Measurements from ENCODE around the gene RAD51B. TPM values are rescaled to one million over a fixed set of nuclear protein-coding genes. Genes with fewer than 3 reads are reported as not detected.

Gene RAD51B
- total and polyA plus RNA-seq, 2 experiments from 2014 or later = 10.1 to 18.0 TPM

DNA sequence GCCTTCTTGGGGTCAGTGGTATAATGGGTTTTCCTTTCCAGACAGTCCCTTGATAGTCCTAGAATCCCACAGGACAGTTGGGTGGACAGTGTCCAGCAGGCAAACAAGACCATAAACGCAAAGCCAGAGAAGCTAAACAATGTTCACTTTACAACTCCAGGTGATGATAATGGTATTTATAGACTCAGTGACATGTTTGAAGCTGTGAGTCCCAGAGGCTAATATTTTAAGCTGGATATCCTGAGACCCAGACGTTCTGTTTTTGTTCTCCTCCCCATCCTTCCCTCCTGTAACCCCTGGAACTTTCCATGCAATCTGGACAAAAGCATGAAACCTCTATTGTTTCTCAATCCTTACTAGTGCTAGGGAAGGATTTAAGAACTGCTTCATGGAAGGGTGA lies 852.3 kb downstream of the RAD51B start:
- Histone ChIP-seq H3K4me2 (no peak overlapping the region), H3K79me2 (no peaks in the 10 kb centered on the region), H4K20me1 (ENCODE audit: insufficient read depth, poor library complexity, severe bottlenecking) (no peaks in the 10 kb centered on the region), H3K27me3 (no peaks in the 10 kb centered on the region), H3K27ac (peak overlapping the region; percentile 70), H3K36me3 (replicated peaks; ENCODE audit: insufficient read depth, low read depth) (no peaks in the 10 kb centered on the region), H2AFZ (no peak overlapping the region), H3K4me1 (ENCODE audit: insufficient read depth) (peaks cover 55% of the 10 kb centered on the region), H3K9me3 (ENCODE audit: low read depth) (no peaks in the 10 kb centered on the region), H3K4me3 (no peak overlapping the region), H3K9me2 (replicated peaks; ENCODE audit: insufficient read depth) (no peaks in the 10 kb centered on the region)
- no peak for TF ChIP-seq EZH2phosphoT487 (IDR thresholded peaks at IDR 0.05; ENCODE audit: low read depth, severe bottlenecking, unreplicated experiment)
- TF ChIP-seq, protein P1, sequence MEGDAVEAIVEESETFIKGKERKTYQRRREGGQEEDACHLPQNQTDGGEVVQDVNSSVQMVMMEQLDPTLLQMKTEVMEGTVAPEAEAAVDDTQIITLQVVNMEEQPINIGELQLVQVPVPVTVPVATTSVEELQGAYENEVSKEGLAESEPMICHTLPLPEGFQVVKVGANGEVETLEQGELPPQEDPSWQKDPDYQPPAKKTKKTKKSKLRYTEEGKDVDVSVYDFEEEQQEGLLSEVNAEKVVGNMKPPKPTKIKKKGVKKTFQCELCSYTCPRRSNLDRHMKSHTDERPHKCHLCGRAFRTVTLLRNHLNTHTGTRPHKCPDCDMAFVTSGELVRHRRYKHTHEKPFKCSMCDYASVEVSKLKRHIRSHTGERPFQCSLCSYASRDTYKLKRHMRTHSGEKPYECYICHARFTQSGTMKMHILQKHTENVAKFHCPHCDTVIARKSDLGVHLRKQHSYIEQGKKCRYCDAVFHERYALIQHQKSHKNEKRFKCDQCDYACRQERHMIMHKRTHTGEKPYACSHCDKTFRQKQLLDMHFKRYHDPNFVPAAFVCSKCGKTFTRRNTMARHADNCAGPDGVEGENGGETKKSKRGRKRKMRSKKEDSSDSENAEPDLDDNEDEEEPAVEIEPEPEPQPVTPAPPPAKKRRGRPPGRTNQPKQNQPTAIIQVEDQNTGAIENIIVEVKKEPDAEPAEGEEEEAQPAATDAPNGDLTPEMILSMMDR (IDR thresholded peaks at IDR 0.05; ENCODE audit: poor library complexity) = no peak
- TF ChIP-seq EZH2 (IDR thresholded peaks at IDR 0.05; ENCODE audit: borderline replicate concordance) = no peak
- no peak for DNase-seq (ENCODE audit: low spot score)
- 14% methylated on average over 2 of the region's 2 CpGs for WGBS (ENCODE audit: low lambda C conversion rate, missing lambda C conversion rate)

DNA sequence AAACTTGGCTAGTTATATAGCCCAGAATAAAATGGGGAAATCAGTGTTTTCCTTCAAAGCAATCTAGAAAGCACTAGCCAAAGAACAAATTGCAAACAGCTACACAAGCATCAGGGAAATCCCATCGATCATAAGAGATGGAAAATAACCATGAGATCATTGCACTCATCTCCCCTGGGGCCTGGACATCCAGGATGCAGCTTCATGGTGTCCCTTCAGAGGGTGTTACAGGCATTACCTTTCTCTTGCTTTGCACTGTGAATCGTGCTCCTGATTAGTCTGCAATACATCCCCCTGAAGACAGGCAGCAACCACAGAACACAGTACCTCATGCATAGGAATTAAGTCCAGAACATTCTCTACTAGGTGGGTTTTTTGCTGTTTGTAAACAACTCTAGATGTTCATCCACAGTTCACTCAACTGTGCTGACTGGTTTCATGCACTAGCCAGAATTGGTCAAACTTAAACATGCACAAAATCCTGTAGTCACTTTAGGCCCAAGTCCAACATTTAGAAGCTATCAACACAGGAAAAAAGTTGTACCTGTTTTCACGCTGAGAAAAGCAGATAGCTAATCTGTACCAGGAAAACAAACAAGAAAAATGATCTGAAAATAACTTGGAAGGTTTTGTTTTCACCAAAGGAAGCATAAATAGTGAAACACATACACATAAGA lies 853.2 kb downstream of the RAD51B start:
- no peak for TF ChIP-seq EZH2phosphoT487 (IDR thresholded peaks at IDR 0.05; ENCODE audit: low read depth, severe bottlenecking, unreplicated experiment)
- TF ChIP-seq EZH2 (IDR thresholded peaks at IDR 0.05; ENCODE audit: borderline replicate concordance) = no peak
- TF ChIP-seq, protein P1 (IDR thresholded peaks at IDR 0.05; ENCODE audit: poor library complexity) = no peak
- no peaks in the 10 kb centered on the region for H3K9me2 ChIP-seq (replicated peaks; ENCODE audit: insufficient read depth)
- H3K27me3 ChIP-seq = no peaks in the 10 kb centered on the region
- no peak overlapping the region for H2AFZ ChIP-seq
- H3K4me3 ChIP-seq = no peak overlapping the region
- no peaks in the 10 kb centered on the region for H3K36me3 ChIP-seq (replicated peaks; ENCODE audit: insufficient read depth, low read depth)
- no peaks in the 10 kb centered on the region for H4K20me1 ChIP-seq (ENCODE audit: insufficient read depth, poor library complexity, severe bottlenecking)
- WGBS (ENCODE audit: low lambda C conversion rate, missing lambda C conversion rate) = 67% methylated on average over 3 of the region's 3 CpGs
- peaks cover 48% of the 10 kb centered on the region for H3K4me1 ChIP-seq (ENCODE audit: insufficient read depth)
- H3K4me2 ChIP-seq = no peak overlapping the region
- no peaks in the 10 kb centered on the region for H3K79me2 ChIP-seq
- peak overlapping the region; percentile 70 for H3K27ac ChIP-seq
- DNase-seq (ENCODE audit: low spot score) = no peak
- no peaks in the 10 kb centered on the region for H3K9me3 ChIP-seq (ENCODE audit: low read depth)

DNA sequence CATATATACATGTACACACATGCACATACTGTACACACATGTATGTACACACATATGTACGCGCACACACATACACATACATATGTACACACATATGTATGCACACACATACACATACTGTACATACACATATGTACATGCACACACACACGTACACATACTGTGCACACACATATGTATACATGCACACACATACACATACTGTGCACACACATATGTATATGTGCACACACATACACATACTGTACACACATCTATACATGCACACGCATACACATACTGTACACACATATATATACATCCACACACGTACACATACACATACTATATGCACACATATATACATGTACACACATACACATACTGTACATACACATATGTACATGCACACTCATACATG lies 853.9 kb downstream of the RAD51B start:
- Histone ChIP-seq H3K4me1 (ENCODE audit: insufficient read depth) (peaks cover 42% of the 10 kb centered on the region), H3K4me3 (no peak overlapping the region), H3K9me3 (ENCODE audit: low read depth) (no peaks in the 10 kb centered on the region), H3K4me2 (no peak overlapping the region), H3K36me3 (replicated peaks; ENCODE audit: insufficient read depth, low read depth) (no peaks in the 10 kb centered on the region), H3K9me2 (replicated peaks; ENCODE audit: insufficient read depth) (no peaks in the 10 kb centered on the region), H4K20me1 (ENCODE audit: insufficient read depth, poor library complexity, severe bottlenecking) (no peaks in the 10 kb centered on the region), H2AFZ (no peak overlapping the region), H3K79me2 (no peaks in the 10 kb centered on the region), H3K27ac (peak overlapping the region; percentile 70), H3K27me3 (no peaks in the 10 kb centered on the region)
- DNase-seq (ENCODE audit: low spot score) = no peak
- WGBS (ENCODE audit: low lambda C conversion rate, missing lambda C conversion rate) = 79% methylated on average over 5 of the region's 5 CpGs
- TF ChIP-seq, protein P1 (IDR thresholded peaks at IDR 0.05; ENCODE audit: poor library complexity) = no peak
- TF ChIP-seq EZH2 (IDR thresholded peaks at IDR 0.05; ENCODE audit: borderline replicate concordance) (no peak), EZH2phosphoT487 (IDR thresholded peaks at IDR 0.05; ENCODE audit: low read depth, severe bottlenecking, unreplicated experiment) (no peak)

Data from hepatocyte (in vitro differentiated cells).